Sigmoid colon (tissue), 7 donors: ENCODE measurements around the gene DGKD. TPM values are rescaled to one million over a fixed set of nuclear protein-coding genes. Genes with fewer than 3 reads are reported as not detected.
A peak's percentile ranks its signal among the peaks of the same experiment; 100 is the strongest.

Experiments
- DNase-seq: peaks from one replicate; pipeline ENCODE4 v3.0.0-alpha.2; 2019
- H3K27ac ChIP-seq, 4 donors: fragments of 200-600 bp; sonication (generic); one replicate each; pipeline ENCODE4 v1.5.1; 2016 to 2019; ENCODE audit warnings: mild to moderate bottlenecking in 1 of 4
- H3K27me3 ChIP-seq, 3 donors: fragments of 200-600 bp; sonication (generic); one replicate each; pipeline ENCODE4 v1.5.1; 2019; ENCODE audit warnings: mild to moderate bottlenecking in 1 of 3
- H3K36me3 ChIP-seq, 4 donors: fragments of 200-600 bp; sonication (generic); one replicate each; pipeline ENCODE4 v1.5.1; 2016 to 2019
- H3K4me1 ChIP-seq, 4 donors: fragments of 200-600 bp; sonication (generic); one replicate each; pipeline ENCODE4 v1.5.1; 2017 to 2019
- H3K4me3 ChIP-seq, 4 donors: fragments of 200-600 bp; sonication (generic); one replicate each; pipeline ENCODE4 v1.5.1; 2017 to 2019; ENCODE audit warnings: mild to moderate bottlenecking in 2 of 4, moderate library complexity in 1 of 4
- H3K9me3 ChIP-seq, 4 donors: fragments of 200-600 bp in 3 of 4; sonication (generic) in 3 of 4; one replicate each; pipeline versions ENCODE4 v1.5.1 to v1.6.1; 2013 to 2019
- EP300 ChIP-seq, 4 donors: sonication (generic); formaldehyde crosslinking; IDR thresholded peaks; one replicate each; pipeline ENCODE4 v1.6.1; 2017; ENCODE audit warnings: antibody characterized with exemption in 4 of 4
- POLR2A ChIP-seq, 2 donors: fragments of 450-650 bp; IDR thresholded peaks; one replicate each; pipeline ENCODE4 v1.6.1; 2016; ENCODE audit warnings: antibody characterized with exemption in 2 of 2, mild to moderate bottlenecking in 2 of 2, moderate library complexity in 2 of 2
- POLR2AphosphoS5 ChIP-seq, 4 donors: sonication (generic); formaldehyde crosslinking; IDR thresholded peaks; one replicate each; pipeline ENCODE4 v1.6.1; 2017; ENCODE audit warnings: antibody characterized with exemption in 4 of 4
- WGBS, 2 donors: extraction: QIAGEN DNeasy Blood & Tissue Kit; methylation state at CpG; one replicate each; pipeline ENCODE4 v1.1.7; 2013; 5-methylcytosine and 5-hydroxymethylcytosine counted together
- intact Hi-C: fragments of 100-400 bp; cut with DNase I; formaldehyde crosslinking; loops from one replicate; pipeline ENCODE4 v1.15.1; 2023
- polyA plus RNA-seq, 3 donors: library from polyadenylated mRNA; stranded (reverse); fragments of 200-250 nt; gene quantifications; one replicate each; pipeline ENCODE4 v1.2.3, GENCODE V29; 2013
- total RNA-seq, 4 donors: library from RNA; depleted of rRNA; stranded (reverse); fragments of >200 nt; gene quantifications; one replicate each; pipeline ENCODE4 v1.1.0, GENCODE V29; 2016
- TF ChIP-seq, protein P1 (sequence below), 4 experiments: fragments of 450-650 bp in 3 of 4; fragments of 200-600 bp in 1 of 4; IDR thresholded peaks; one replicate each; pipeline ENCODE4 v1.5.1; 2016 to 2019; ENCODE audit warnings: antibody characterized with exemption in 4 of 4, mild to moderate bottlenecking in 3 of 4, moderate library complexity in 2 of 4
- donor health status: healthy with polysubstance abuse.
- donor health status: Bipolar disorder and iron deficiency.
- donor health status: healthy.

Gene DGKD
- total RNA-seq, result 10 to 100 TPM; 10.7 to 20.6 (median 16.0) TPM
- 10 to 100 TPM; 15.6 to 67.0 (median 19.7) TPM for polyA plus RNA-seq

GRCh38 chr2:233353769-233354499 lies at the start of gene DGKD:
TSS of gene DGKD (plus strand) at chr2:233354494. CDS start at chr2:233354519, 25 bp downstream.
- TF ChIP-seq, protein P1, sequence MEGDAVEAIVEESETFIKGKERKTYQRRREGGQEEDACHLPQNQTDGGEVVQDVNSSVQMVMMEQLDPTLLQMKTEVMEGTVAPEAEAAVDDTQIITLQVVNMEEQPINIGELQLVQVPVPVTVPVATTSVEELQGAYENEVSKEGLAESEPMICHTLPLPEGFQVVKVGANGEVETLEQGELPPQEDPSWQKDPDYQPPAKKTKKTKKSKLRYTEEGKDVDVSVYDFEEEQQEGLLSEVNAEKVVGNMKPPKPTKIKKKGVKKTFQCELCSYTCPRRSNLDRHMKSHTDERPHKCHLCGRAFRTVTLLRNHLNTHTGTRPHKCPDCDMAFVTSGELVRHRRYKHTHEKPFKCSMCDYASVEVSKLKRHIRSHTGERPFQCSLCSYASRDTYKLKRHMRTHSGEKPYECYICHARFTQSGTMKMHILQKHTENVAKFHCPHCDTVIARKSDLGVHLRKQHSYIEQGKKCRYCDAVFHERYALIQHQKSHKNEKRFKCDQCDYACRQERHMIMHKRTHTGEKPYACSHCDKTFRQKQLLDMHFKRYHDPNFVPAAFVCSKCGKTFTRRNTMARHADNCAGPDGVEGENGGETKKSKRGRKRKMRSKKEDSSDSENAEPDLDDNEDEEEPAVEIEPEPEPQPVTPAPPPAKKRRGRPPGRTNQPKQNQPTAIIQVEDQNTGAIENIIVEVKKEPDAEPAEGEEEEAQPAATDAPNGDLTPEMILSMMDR (IDR thresholded peaks at IDR 0.05), result peak in 2 of 4 experiments; percentile 21 to 59
- TF ChIP-seq EP300 (IDR thresholded peaks at IDR 0.05) (no peak), POLR2AphosphoS5 (IDR thresholded peaks at IDR 0.05) (no peak), POLR2A (IDR thresholded peaks at IDR 0.05) (no peak)
- Histone ChIP-seq H3K27ac (peak within 1 kb of the TSS; percentile 56 to 74 (median 70)), H3K27me3 (no peaks in the 10 kb centered on the region), H3K9me3 (no peaks in the 10 kb centered on the region), H3K4me3 (peak within 1 kb of the TSS; percentile 63 to 81 (median 74)), H3K36me3 (no peaks in the 10 kb centered on the region), H3K4me1 (peaks cover 0 to 46% (median 36%) of the 10 kb centered on the region in 4 donors)
- intact Hi-C loops, result loop anchor here (1.0 to 10.0 kb wide), 3 partner anchors 33 to 99 kb away; partner anchors contain the start of gene ATG16L1
- peak; percentile 76 for DNase-seq
- WGBS, 2 donors, result 1 to 2% methylated on average over 56 of the region's 56 CpGs

DNA sequence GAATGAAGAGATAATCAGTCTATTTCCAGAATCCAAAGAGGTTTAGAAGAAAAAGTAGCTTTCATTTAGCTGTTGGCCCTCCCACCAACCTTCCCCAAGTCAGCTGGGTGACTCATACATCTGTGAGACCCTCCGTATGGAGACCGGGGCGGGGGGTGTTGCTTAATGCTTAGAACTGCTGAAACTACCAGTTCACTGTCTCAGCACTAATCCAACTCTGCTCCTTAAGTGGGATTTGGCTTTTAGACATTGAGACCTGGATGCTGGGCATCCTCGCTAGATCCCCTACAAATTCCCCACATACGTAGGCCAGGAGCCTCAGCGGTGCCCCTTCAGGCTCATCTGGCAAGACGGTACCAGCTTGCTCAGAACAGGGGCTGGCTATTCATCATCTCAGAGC lies 46.7 kb upstream of the DGKD start, which contains the start of gene SAG:
SAG (plus strand) TSS at position 252 of the 400 bp plus-strand sequence. CDS start 1,374 bp downstream, outside the sequence.
- Histone ChIP-seq H3K27me3 (no peaks in the 10 kb centered on the region), H3K4me3 (no peak within 1 kb of the TSS), H3K27ac (no peak within 1 kb of the TSS), H3K4me1 (no peaks in the 10 kb centered on the region), H3K9me3 (no peaks in the 10 kb centered on the region), H3K36me3 (no peaks in the 10 kb centered on the region)
- no peak for TF ChIP-seq POLR2A (IDR thresholded peaks at IDR 0.05)
- TF ChIP-seq POLR2AphosphoS5 (IDR thresholded peaks at IDR 0.05), result no peak
- TF ChIP-seq EP300 (IDR thresholded peaks at IDR 0.05), result no peak
- TF ChIP-seq, protein P1 (IDR thresholded peaks at IDR 0.05), result no peak
- DNase-seq, result no peak
- WGBS, 2 donors, result 88 to 92% methylated on average over 7 of the region's 7 CpGs
- intact Hi-C loops, result no loop called here

GRCh38 chr2:233311241-233311926 lies 42.9 kb upstream of the DGKD start:
- 88 to 89% methylated on average over 11 of the region's 11 CpGs for WGBS, 2 donors

DNA sequence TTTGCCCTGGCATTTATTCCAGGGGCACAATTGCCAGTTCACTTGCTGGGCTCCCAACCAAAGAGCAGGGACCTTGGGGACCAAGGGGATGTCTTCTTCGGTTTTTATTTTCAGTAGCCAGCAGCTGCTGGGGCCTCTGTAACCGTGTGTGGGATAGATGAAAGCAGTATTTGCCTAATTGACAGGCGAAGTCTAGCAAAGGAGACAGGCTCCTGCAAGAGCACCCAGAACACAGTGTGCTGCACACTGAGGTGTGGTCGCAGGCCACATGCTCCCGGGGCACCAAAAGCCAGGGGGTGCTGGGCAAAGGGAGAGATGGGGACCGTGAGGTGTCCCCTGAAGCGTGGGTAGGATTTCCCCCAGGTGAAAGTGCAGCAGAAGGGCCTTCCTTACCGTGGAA lies 41.4 kb upstream of the DGKD start:
- no peak overlapping the region for H3K4me3 ChIP-seq
- H3K36me3 ChIP-seq, result no peaks in the 10 kb centered on the region
- intact Hi-C loops, result no loop called here
- peaks cover 0 to 2% (median 0%) of the 10 kb centered on the region in 4 donors for H3K9me3 ChIP-seq
- no peaks in the 10 kb centered on the region for H3K27me3 ChIP-seq
- no peak overlapping the region for H3K27ac ChIP-seq
- no peak for DNase-seq
- TF ChIP-seq, protein P1 (IDR thresholded peaks at IDR 0.05), result no peak
- TF ChIP-seq EP300 (IDR thresholded peaks at IDR 0.05) (no peak), POLR2A (IDR thresholded peaks at IDR 0.05) (no peak), POLR2AphosphoS5 (IDR thresholded peaks at IDR 0.05) (no peak)
- WGBS, 2 donors, result 70 to 80% methylated on average over 8 of the region's 8 CpGs
- H3K4me1 ChIP-seq, result no peaks in the 10 kb centered on the region

More at GRCh38 chr2:233311241-233311926, 42.9 kb upstream of the DGKD start:
- H3K27me3 ChIP-seq, result no peaks in the 10 kb centered on the region
- intact Hi-C loops, result no loop called here
- H3K36me3 ChIP-seq, result no peaks in the 10 kb centered on the region
- H3K4me3 ChIP-seq, result no peak overlapping the region
- no peak for DNase-seq
- H3K27ac ChIP-seq, result no peak overlapping the region
- no peaks in the 10 kb centered on the region for H3K9me3 ChIP-seq
- no peaks in the 10 kb centered on the region for H3K4me1 ChIP-seq
- no peak for TF ChIP-seq POLR2AphosphoS5 (IDR thresholded peaks at IDR 0.05)
- TF ChIP-seq POLR2A (IDR thresholded peaks at IDR 0.05), result no peak
- no peak for TF ChIP-seq EP300 (IDR thresholded peaks at IDR 0.05)
- TF ChIP-seq, protein P1 (IDR thresholded peaks at IDR 0.05), result no peak
